ENCODE results near the gene FRMD4A. TPM values are rescaled to one million over a fixed set of nuclear protein-coding genes. Genes with fewer than 3 reads are reported as not detected.

Gene FRMD4A
- total RNA-seq, 5 donors from 2014 or later (not counting 1 experiment from before 2014, with no cell fraction given) = 1.3 to 1.8 (median 1.4) TPM

GRCh38 chr10:13674645-13675588, 655.8 kb downstream of the FRMD4A start:
- Histone ChIP-seq H3K36me3 (ENCODE audit: control insufficient read depth in 2 of 2, extremely low read depth in 1 of 2, insufficient read depth in 1 of 2, low read length in 1 of 2) (no peaks in the 10 kb centered on the region), H3K27ac (ENCODE audit: low read length) (no peak overlapping the region), H3K9me3 (no peaks in the 10 kb centered on the region), H3K27me3 (replicated peaks in 1 of 2; ENCODE audit: control insufficient read depth in 2 of 2, extremely low read depth in 1 of 2, insufficient read depth in 2 of 2, low read length in 1 of 2) (peaks cover 0 to 10% of the 10 kb centered on the region in 2 experiments), H3K4me1 (ENCODE audit: control insufficient read depth in 1 of 2, extremely low read depth in 1 of 2, insufficient read depth in 2 of 2, low read length in 2 of 2) (no peaks in the 10 kb centered on the region), H3K4me3 (ENCODE audit: control insufficient read depth in 1 of 2, extremely low read depth in 1 of 2, low read length in 1 of 2) (no peak overlapping the region)
- Mint-ChIP-seq H3K27ac (no peak overlapping the region), H3K4me1 (no peaks in the 10 kb centered on the region), H3K36me3 (peaks cover 5% of the 10 kb centered on the region), H3K4me3 (no peak overlapping the region), H3K9me3 (no peaks in the 10 kb centered on the region), H3K27me3 (peaks cover 0 to 12% of the 10 kb centered on the region in 2 donors)
- ChIA-PET POLR2A (no interaction called here), CTCF (interaction anchor here in 1 of 2 donors (0.8 kb wide), 1 partner anchor 12 kb away, joined by 3 read pairs; no protein-coding TSS in a partner anchor)
- DNase-seq (no peak), ATAC-seq (replicated peaks in 1 of 4) (no peak)
- WGBS (ENCODE audit: insufficient coverage) = 85% methylated on average over 12 of the region's 20 CpGs

DNA sequence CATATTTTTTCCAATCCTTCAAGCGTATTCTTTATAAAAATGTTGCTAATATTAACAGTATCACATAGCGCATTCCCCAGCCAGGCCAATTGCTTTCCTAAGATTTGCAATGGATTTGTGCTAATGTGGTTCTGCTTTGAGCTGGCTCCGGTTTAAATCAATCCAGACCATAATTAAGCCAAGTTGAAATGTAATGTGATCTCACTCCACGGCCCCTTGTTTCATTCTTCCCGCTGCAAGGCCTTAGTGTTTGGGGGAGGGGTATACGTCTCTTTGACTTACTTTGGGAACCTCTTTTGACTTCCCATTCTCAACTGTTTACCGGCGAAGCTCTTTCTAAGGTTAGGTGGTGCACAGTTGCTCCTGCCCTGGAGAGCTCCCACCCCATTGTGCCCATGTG, 657.6 kb downstream of the FRMD4A start:
- CTCF ChIA-PET = no interaction called here
- H3K4me3 Mint-ChIP-seq = no peak overlapping the region
- H3K27me3 Mint-ChIP-seq = peaks cover 0 to 4% of the 10 kb centered on the region in 2 donors

GRCh38 chr10:13672548-13672947, 658.2 kb downstream of the FRMD4A start:
- ATAC-seq (replicated peaks in 1 of 4) = no peak
- POLR2A ChIA-PET = no interaction called here
- peaks cover 0 to 4% of the 10 kb centered on the region in 2 donors for H3K27me3 Mint-ChIP-seq
- H3K4me1 Mint-ChIP-seq = no peaks in the 10 kb centered on the region
- WGBS (ENCODE audit: insufficient coverage) = 83% methylated on average over 4 of the region's 7 CpGs
- no peak overlapping the region for H3K27ac Mint-ChIP-seq
- no peaks in the 10 kb centered on the region for H3K9me3 ChIP-seq
- H3K9me3 Mint-ChIP-seq = no peaks in the 10 kb centered on the region
- H3K4me3 Mint-ChIP-seq = no peak overlapping the region
- peaks cover 19% of the 10 kb centered on the region for H3K36me3 Mint-ChIP-seq
- DNase-seq = no peak
- H3K36me3 ChIP-seq (ENCODE audit: control insufficient read depth in 2 of 2, extremely low read depth in 1 of 2, insufficient read depth in 1 of 2, low read length in 1 of 2) = no peaks in the 10 kb centered on the region
- H3K27me3 ChIP-seq (replicated peaks in 1 of 2; ENCODE audit: control insufficient read depth in 2 of 2, extremely low read depth in 1 of 2, insufficient read depth in 2 of 2, low read length in 1 of 2) = no peaks in the 10 kb centered on the region
- H3K4me3 ChIP-seq (ENCODE audit: control insufficient read depth in 1 of 2, extremely low read depth in 1 of 2, low read length in 1 of 2) = no peak overlapping the region
- no peak overlapping the region for H3K27ac ChIP-seq (ENCODE audit: low read length)
- CTCF ChIA-PET = no interaction called here
- H3K4me1 ChIP-seq (ENCODE audit: control insufficient read depth in 1 of 2, extremely low read depth in 1 of 2, insufficient read depth in 2 of 2, low read length in 2 of 2) = no peaks in the 10 kb centered on the region

More for the DNA sequence above, 657.6 kb downstream of the FRMD4A start:
- Histone ChIP-seq H3K4me3 (ENCODE audit: control insufficient read depth in 1 of 2, extremely low read depth in 1 of 2, low read length in 1 of 2) (no peak overlapping the region), H3K27me3 (replicated peaks in 1 of 2; ENCODE audit: control insufficient read depth in 2 of 2, extremely low read depth in 1 of 2, insufficient read depth in 2 of 2, low read length in 1 of 2) (peaks cover 0 to 2% of the 10 kb centered on the region in 2 experiments), H3K36me3 (ENCODE audit: control insufficient read depth in 2 of 2, extremely low read depth in 1 of 2, insufficient read depth in 1 of 2, low read length in 1 of 2) (no peaks in the 10 kb centered on the region), H3K27ac (ENCODE audit: low read length) (no peak overlapping the region), H3K4me1 (ENCODE audit: control insufficient read depth in 1 of 2, extremely low read depth in 1 of 2, insufficient read depth in 2 of 2, low read length in 2 of 2) (no peaks in the 10 kb centered on the region), H3K9me3 (no peaks in the 10 kb centered on the region)
- no peak overlapping the region for H3K27ac Mint-ChIP-seq
- H3K9me3 Mint-ChIP-seq = no peaks in the 10 kb centered on the region
- peaks cover 15% of the 10 kb centered on the region for H3K36me3 Mint-ChIP-seq
- no CpG with 5 or more reads among the region's 8 CpGs for WGBS (ENCODE audit: insufficient coverage)
- H3K4me1 Mint-ChIP-seq = no peaks in the 10 kb centered on the region
- ATAC-seq (replicated peaks in 1 of 4) (no peak), DNase-seq (no peak)
- POLR2A ChIA-PET = no interaction called here

- Mint-ChIP-seq H3K27ac (no peak overlapping the region), H3K4me1 (no peaks in the 10 kb centered on the region), H3K27me3 (no peaks in the 10 kb centered on the region), H3K36me3 (peaks cover 22% of the 10 kb centered on the region), H3K4me3 (no peak overlapping the region), H3K9me3 (no peaks in the 10 kb centered on the region)
- DNase-seq (no peak), ATAC-seq (replicated peaks in 1 of 4) (no peak)
- Histone ChIP-seq H3K27me3 (replicated peaks in 1 of 2; ENCODE audit: control insufficient read depth in 2 of 2, extremely low read depth in 1 of 2, insufficient read depth in 2 of 2, low read length in 1 of 2) (no peaks in the 10 kb centered on the region), H3K27ac (ENCODE audit: low read length) (no peak overlapping the region), H3K9me3 (no peaks in the 10 kb centered on the region), H3K36me3 (ENCODE audit: control insufficient read depth in 2 of 2, extremely low read depth in 1 of 2, insufficient read depth in 1 of 2, low read length in 1 of 2) (no peaks in the 10 kb centered on the region), H3K4me3 (ENCODE audit: control insufficient read depth in 1 of 2, extremely low read depth in 1 of 2, low read length in 1 of 2) (no peak overlapping the region), H3K4me1 (ENCODE audit: control insufficient read depth in 1 of 2, extremely low read depth in 1 of 2, insufficient read depth in 2 of 2, low read length in 2 of 2) (no peaks in the 10 kb centered on the region)
- POLR2A ChIA-PET = no interaction called here
- CTCF ChIA-PET = no interaction called here
- WGBS (ENCODE audit: insufficient coverage) = 89% methylated on average over 7 of the region's 10 CpGs
Observed at GRCh38 chr10:13671904-13672303, 658.8 kb downstream of the FRMD4A start.

GRCh38 chr10:13670311-13670710, 660.4 kb downstream of the FRMD4A start:
- no peak for ATAC-seq (replicated peaks in 1 of 4)
- Mint-ChIP-seq H3K36me3 (peaks cover 22% of the 10 kb centered on the region), H3K4me3 (no peak overlapping the region), H3K27me3 (no peaks in the 10 kb centered on the region), H3K9me3 (no peaks in the 10 kb centered on the region), H3K27ac (no peak overlapping the region), H3K4me1 (no peaks in the 10 kb centered on the region)
- POLR2A ChIA-PET = no interaction called here
- CTCF ChIA-PET = no interaction called here
- no peaks in the 10 kb centered on the region for H3K9me3 ChIP-seq
- no peak overlapping the region for H3K4me3 ChIP-seq (ENCODE audit: control insufficient read depth in 1 of 2, extremely low read depth in 1 of 2, low read length in 1 of 2)
- no peak for DNase-seq
- no peaks in the 10 kb centered on the region for H3K4me1 ChIP-seq (ENCODE audit: control insufficient read depth in 1 of 2, extremely low read depth in 1 of 2, insufficient read depth in 2 of 2, low read length in 2 of 2)
- no peak overlapping the region for H3K27ac ChIP-seq (ENCODE audit: low read length)
- H3K36me3 ChIP-seq (ENCODE audit: control insufficient read depth in 2 of 2, extremely low read depth in 1 of 2, insufficient read depth in 1 of 2, low read length in 1 of 2) = no peaks in the 10 kb centered on the region
- H3K27me3 ChIP-seq (replicated peaks in 1 of 2; ENCODE audit: control insufficient read depth in 2 of 2, extremely low read depth in 1 of 2, insufficient read depth in 2 of 2, low read length in 1 of 2) = no peaks in the 10 kb centered on the region
- WGBS (ENCODE audit: insufficient coverage) = 97% methylated on average over 6 of the region's 10 CpGs

- H3K36me3 ChIP-seq (ENCODE audit: control insufficient read depth in 2 of 2, extremely low read depth in 1 of 2, insufficient read depth in 1 of 2, low read length in 1 of 2) = no peaks in the 10 kb centered on the region
- no peaks in the 10 kb centered on the region for H3K4me1 ChIP-seq (ENCODE audit: control insufficient read depth in 1 of 2, extremely low read depth in 1 of 2, insufficient read depth in 2 of 2, low read length in 2 of 2)
- ChIA-PET POLR2A (no interaction called here), CTCF (no interaction called here)
- Mint-ChIP-seq H3K4me1 (no peaks in the 10 kb centered on the region), H3K27me3 (no peaks in the 10 kb centered on the region), H3K27ac (no peak overlapping the region), H3K4me3 (no peak overlapping the region), H3K9me3 (no peaks in the 10 kb centered on the region), H3K36me3 (peaks cover 22% of the 10 kb centered on the region)
- DNase-seq (no peak), ATAC-seq (replicated peaks in 1 of 4) (no peak)
- no peaks in the 10 kb centered on the region for H3K27me3 ChIP-seq (replicated peaks in 1 of 2; ENCODE audit: control insufficient read depth in 2 of 2, extremely low read depth in 1 of 2, insufficient read depth in 2 of 2, low read length in 1 of 2)
- no peaks in the 10 kb centered on the region for H3K9me3 ChIP-seq
- H3K27ac ChIP-seq (ENCODE audit: low read length) = no peak overlapping the region
- WGBS (ENCODE audit: insufficient coverage) = 96% methylated on average over 10 of the region's 12 CpGs
- no peak overlapping the region for H3K4me3 ChIP-seq (ENCODE audit: control insufficient read depth in 1 of 2, extremely low read depth in 1 of 2, low read length in 1 of 2)
Observed at GRCh38 chr10:13669901-13670300, 660.8 kb downstream of the FRMD4A start.
